SK-N-SH (cell line): ENCODE data around the gene FYCO1. TPM values are rescaled to one million over a fixed set of nuclear protein-coding genes. Genes with fewer than 3 reads are reported as not detected.
A peak's percentile ranks its signal among the peaks of the same experiment; 100 is the strongest.

ENCODE experiments used
- CTCF ChIA-PET: fragments of 300-600, 350-600 bp; formaldehyde crosslinking; extraction: SDS; loops from one replicate; lab custom pipeline; 2021; lab: Yijun Ruan, JAX
- POLR2A ChIA-PET: fragments of 350-600 bp; sonication (Branson Sonifier 250); formaldehyde crosslinking; extraction: SDS; loops from one replicate; lab custom pipeline; 2020; ENCODE audit warnings: antibody characterized with exemption, inconsistent platforms; lab: Yijun Ruan, JAX
- DNase-seq: peaks from one replicate; pipeline ENCODE4 v3.0.0; 2012
- H2AFZ ChIP-seq: fragments of 200-600 bp; sonication (generic); 2 replicates; pipeline ENCODE4 v1.8.1; 2016; ENCODE audit warnings: antibody characterized with exemption, mild to moderate bottlenecking, low read depth
- H3F3A ChIP-seq: fragments of 200-600 bp; sonication (generic); replicated peaks from 2 replicates; pipeline ENCODE3; 2016; ENCODE audit warnings: antibody characterized with exemption, mild to moderate bottlenecking; ENCODE audit not compliant: insufficient read depth
- H3K27ac ChIP-seq, 2 experiments: fragments of 200-500 bp in 1 of 2; fragments of 200-600 bp in 1 of 2; sonication (Bioruptor generic) in 1 of 2; sonication (generic), shearing (Covaris generic) in 1 of 2; 2 replicates each; pipeline versions ENCODE4 v1.5.1 to v1.6.1; 2014 to 2016; ENCODE audit warnings: low read depth in 2 of 2, inconsistent platforms in 1 of 2, low read length in 1 of 2, mild to moderate bottlenecking in 1 of 2, mixed read lengths in 1 of 2
- H3K27me3 ChIP-seq: fragments of 200-600 bp; sonication (generic), shearing (Covaris generic); 2 replicates; pipeline ENCODE4 v1.6.1; 2016; ENCODE audit warnings: mixed run types; ENCODE audit not compliant: insufficient read depth
- H3K36me3 ChIP-seq, 2 experiments: fragments of 200-500 bp in 1 of 2; fragments of 200-600 bp in 1 of 2; sonication (Bioruptor generic) in 1 of 2; sonication (generic) in 1 of 2; replicated peaks in 1 of 2; 2 replicates each; pipeline versions ENCODE3 to v1.5.1; 2014 to 2016; ENCODE audit warnings: low read length in 1 of 2, mild to moderate bottlenecking in 1 of 2; ENCODE audit not compliant: insufficient read depth in 2 of 2, control insufficient read depth in 1 of 2
- H3K4me1 ChIP-seq, 2 experiments: fragments of 200-500 bp in 1 of 2; fragments of 200-600 bp in 1 of 2; sonication (Bioruptor generic) in 1 of 2; sonication (generic), shearing (Covaris generic) in 1 of 2; 2 replicates each; pipeline versions ENCODE4 v1.5.1 to v1.6.1; 2014 to 2016; ENCODE audit warnings: low read depth in 1 of 2, low read length in 1 of 2, mixed run types in 1 of 2; ENCODE audit not compliant: insufficient read depth in 2 of 2, control insufficient read depth in 1 of 2
- H3K4me2 ChIP-seq: fragments of 200-600 bp; sonication (generic), shearing (Covaris generic); 2 replicates; pipeline ENCODE4 v1.6.1; 2017; ENCODE audit warnings: mixed run types
- H3K4me3 ChIP-seq, 2 experiments: fragments of 200-500 bp in 1 of 2; fragments of 200-600 bp in 1 of 2; sonication (Bioruptor generic) in 1 of 2; sonication (generic), shearing (Covaris generic) in 1 of 2; 2 replicates each; pipeline versions ENCODE4 v1.5.1 to v1.8.1; 2014 to 2016; ENCODE audit warnings: low read depth in 2 of 2, inconsistent platforms in 1 of 2, low read length in 1 of 2, mild to moderate bottlenecking in 1 of 2, mixed read lengths in 1 of 2, moderate library complexity in 1 of 2
- H3K79me2 ChIP-seq: fragments of 200-600 bp; sonication (generic); 2 replicates; pipeline ENCODE4 v1.8.1; 2017; ENCODE audit warnings: mild to moderate bottlenecking; ENCODE audit not compliant: insufficient read depth
- H3K9ac ChIP-seq: fragments of 200-600 bp; sonication (generic); 2 replicates; pipeline ENCODE4 v1.6.1; 2017; ENCODE audit warnings: mixed run types
- H3K9me2 ChIP-seq: fragments of 200-600 bp; sonication (generic); 2 replicates; pipeline ENCODE4 v1.6.1; 2017; ENCODE audit warnings: mixed run types
- H3K9me3 ChIP-seq: fragments of 200-600 bp; sonication (generic); 2 replicates; pipeline ENCODE4 v1.6.1; 2017; ENCODE audit warnings: mixed run types, mild to moderate bottlenecking, moderate library complexity
- H4K20me1 ChIP-seq: fragments of 200-600 bp; sonication (generic); 2 replicates; pipeline ENCODE4 v1.6.1; 2017; ENCODE audit warnings: mild to moderate bottlenecking, mixed run types; ENCODE audit not compliant: insufficient read depth
- CTCF ChIP-seq: fragments of 200-600 bp; sonication (generic); IDR thresholded peaks from 2 replicates; pipeline ENCODE4 v1.6.1; 2017; ENCODE audit warnings: antibody characterized with exemption, mild to moderate bottlenecking, moderate library complexity
- EP300 ChIP-seq, 2 experiments: IDR thresholded peaks; 2 replicates each; pipeline versions ENCODE4 v1.4.0 to v1.6.1; 2012; ENCODE audit warnings: borderline replicate concordance in 1 of 2, low read depth in 1 of 2, low read length in 1 of 2
- FOSL2 ChIP-seq: IDR thresholded peaks from 2 replicates; pipeline ENCODE4 v1.4.0; 2012; ENCODE audit warnings: low read depth, mild to moderate bottlenecking, moderate library complexity, borderline replicate concordance
- FOXJ3 ChIP-seq: sonication (generic); formaldehyde crosslinking; IDR thresholded peaks from 2 replicates; pipeline ENCODE4 v1.5.1; 2020; ENCODE audit warnings: mild to moderate bottlenecking, missing genetic modification reagents
- FOXM1 ChIP-seq: IDR thresholded peaks from 2 replicates; pipeline ENCODE4 v1.4.0; 2012; ENCODE audit warnings: low read depth, mild to moderate bottlenecking
- IRF3 ChIP-seq: fragments of 150-350 bp; IDR thresholded peaks from 2 replicates; pipeline ENCODE4 v1.6.1; 2016; ENCODE audit warnings: mild to moderate bottlenecking, low read depth, low read length
- JUND ChIP-seq: IDR thresholded peaks from 2 replicates; pipeline ENCODE4 v1.4.0; 2012
- MAX ChIP-seq: IDR thresholded peaks from 2 replicates; pipeline ENCODE4 v1.4.0; 2012; ENCODE audit warnings: low read depth
- MEF2A ChIP-seq: IDR thresholded peaks from 2 replicates; pipeline ENCODE4 v1.4.0; 2012; ENCODE audit warnings: low read depth, borderline replicate concordance
- MXI1 ChIP-seq: IDR thresholded peaks from 2 replicates; pipeline ENCODE4 v1.6.1; 2012; ENCODE audit warnings: mild to moderate bottlenecking, low read depth, low read length, improper control_type of control experiment
- NRF1 ChIP-seq: IDR thresholded peaks from 2 replicates; pipeline ENCODE4 v1.6.1; 2012; ENCODE audit warnings: low read depth, mild to moderate bottlenecking, low read length
- PBX3 ChIP-seq: IDR thresholded peaks from 2 replicates; pipeline ENCODE4; 2012
- POLR2AphosphoS5 ChIP-seq: IDR thresholded peaks from 2 replicates; pipeline ENCODE4 v1.6.1; 2012; ENCODE audit warnings: low read depth, low read length
- RAD21 ChIP-seq: IDR thresholded peaks from 2 replicates; pipeline ENCODE4 v1.6.1; 2012; ENCODE audit warnings: mild to moderate bottlenecking, low read length
- RCOR1 ChIP-seq: fragments of 150-350 bp; IDR thresholded peaks from 2 replicates; pipeline ENCODE4 v1.6.1; 2017; ENCODE audit warnings: antibody characterized with exemption, low read length
- TAF1 ChIP-seq: IDR thresholded peaks from 2 replicates; pipeline ENCODE4 v1.6.1; 2012; ENCODE audit warnings: low read depth, mild to moderate bottlenecking, low read length, moderate library complexity, borderline replicate concordance
- YY1 ChIP-seq: IDR thresholded peaks from 2 replicates; pipeline ENCODE4 v1.4.0; 2012; ENCODE audit warnings: low read depth, mild to moderate bottlenecking
- WGBS: methylation state at CpG from one replicate; pipeline ENCODE4 v1.1.6; 2017; ENCODE audit warnings: low lambda C conversion rate; 5-methylcytosine and 5-hydroxymethylcytosine counted together
- polyA plus RNA-seq, 3 experiments: library from polyadenylated mRNA; depleted of rRNA; stranded (reverse); fragments of >200 nt; gene quantifications; 2 replicates each; pipeline ENCODE4 v1.2.3, GENCODE V29; 2012

FYCO1 gene
- polyA plus RNA-seq, 1 of the 3 experiments (the other 2 are of a cell fraction): 5.5 TPM

- peaks cover 16% of the 10 kb centered on the region for H3F3A ChIP-seq
- no peak overlapping the region for H3K4me3 ChIP-seq
- H3K4me1 ChIP-seq: peaks cover 43 to 56% of the 10 kb centered on the region in 2 experiments; a peak in 3 of 4 replicates
- ChIA-PET CTCF (interaction anchor here (1.0 kb wide), 1 partner anchor 91 kb away, joined by 3 read pairs; no protein-coding TSS in a partner anchor), POLR2A (no interaction called here)
- H2AFZ ChIP-seq: no peak overlapping the region
- TF ChIP-seq POLR2AphosphoS5 (no peak), FOXM1 (no peak), FOSL2 (no peak), MXI1 (no peak), MAX (no peak), YY1 (no peak), RAD21 (no peak), FOXJ3 (CRISPR knock-in tag) (no peak), PBX3 (no peak), MEF2A (no peak), CTCF (no peak), EP300 (IDR thresholded peaks at IDR 0.05; ENCODE audit: borderline replicate concordance in 1 of 2, low read depth in 1 of 2, low read length in 1 of 2) (no peak), TAF1 (no peak), RCOR1 (no peak), NRF1 (no peak), JUND (no peak), IRF3 (no peak)
- no peaks in the 10 kb centered on the region for H3K9me3 ChIP-seq
- DNase-seq: no peak
- H3K4me2 ChIP-seq: peak overlapping the region; percentile 55
- H3K36me3 ChIP-seq: peaks cover 0 to 8% of the 10 kb centered on the region in 2 experiments
- H3K9me2 ChIP-seq: no peaks in the 10 kb centered on the region
- peaks cover 27% of the 10 kb centered on the region; the same call in 1 of the 2 replicates for H3K79me2 ChIP-seq
- H4K20me1 ChIP-seq: no peaks in the 10 kb centered on the region
- WGBS: 94% methylated on average over 2 of the region's 4 CpGs
- H3K27ac ChIP-seq: peak overlapping the region in 1 of 2 experiments; percentile 89; a peak in 2 of 4 replicates
- no peaks in the 10 kb centered on the region for H3K27me3 ChIP-seq
- no peak overlapping the region for H3K9ac ChIP-seq
These were observed 7.3 kb downstream of the FYCO1 start for GRCh38 chr3:45988362-45988761.
